Smooth muscle cell of the brain vasculature (primary cell): ENCODE data around the gene REC8.

ENCODE experiments used
- DNase-seq: peaks from one replicate; pipeline ENCODE4 v3.0.0-alpha.2; 2012; ENCODE audit warnings: low read depth, low spot score

The REC8 gene

DNA sequence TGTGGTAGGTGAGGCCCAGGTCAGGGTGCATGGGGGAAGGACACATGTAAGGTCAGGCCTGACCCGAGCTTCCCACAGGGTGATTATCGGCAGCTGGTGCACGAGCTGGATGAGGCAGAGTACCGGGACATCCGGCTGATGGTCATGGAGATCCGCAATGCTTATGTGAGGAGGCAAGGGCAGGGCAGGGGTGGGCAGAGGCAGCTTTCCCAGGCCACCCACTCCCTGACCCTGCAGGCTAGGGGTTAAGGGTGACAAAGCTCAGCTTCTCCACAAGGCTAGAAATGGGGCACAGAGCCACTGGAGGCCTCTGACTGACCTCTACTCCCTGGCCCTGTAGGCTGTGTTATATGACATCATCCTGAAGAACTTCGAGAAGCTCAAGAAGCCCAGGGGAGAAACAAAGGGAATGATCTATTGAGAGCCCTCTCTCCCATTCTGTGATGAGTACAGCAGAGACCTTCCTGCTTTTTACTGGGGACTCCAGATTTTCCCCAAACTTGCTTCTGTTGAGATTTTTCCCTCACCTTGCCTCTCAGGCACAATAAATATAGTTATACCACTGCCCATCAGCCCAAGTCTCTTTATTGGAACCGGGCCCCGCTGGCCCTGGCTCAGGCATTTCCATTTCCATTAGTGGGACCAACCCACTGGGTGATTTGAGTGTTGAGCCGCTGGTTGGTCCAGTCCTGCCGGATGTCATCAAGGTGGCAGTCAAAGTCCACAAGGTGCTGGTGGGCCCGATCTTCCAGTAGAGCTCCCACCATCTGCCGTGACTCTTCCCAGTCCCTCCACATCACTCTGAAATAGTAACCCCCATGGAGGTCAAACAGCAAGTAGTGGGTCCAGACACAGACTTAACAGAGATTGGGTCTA lies 33.2 kb upstream of the REC8 start:
- DNase-seq = no peak

DNA sequence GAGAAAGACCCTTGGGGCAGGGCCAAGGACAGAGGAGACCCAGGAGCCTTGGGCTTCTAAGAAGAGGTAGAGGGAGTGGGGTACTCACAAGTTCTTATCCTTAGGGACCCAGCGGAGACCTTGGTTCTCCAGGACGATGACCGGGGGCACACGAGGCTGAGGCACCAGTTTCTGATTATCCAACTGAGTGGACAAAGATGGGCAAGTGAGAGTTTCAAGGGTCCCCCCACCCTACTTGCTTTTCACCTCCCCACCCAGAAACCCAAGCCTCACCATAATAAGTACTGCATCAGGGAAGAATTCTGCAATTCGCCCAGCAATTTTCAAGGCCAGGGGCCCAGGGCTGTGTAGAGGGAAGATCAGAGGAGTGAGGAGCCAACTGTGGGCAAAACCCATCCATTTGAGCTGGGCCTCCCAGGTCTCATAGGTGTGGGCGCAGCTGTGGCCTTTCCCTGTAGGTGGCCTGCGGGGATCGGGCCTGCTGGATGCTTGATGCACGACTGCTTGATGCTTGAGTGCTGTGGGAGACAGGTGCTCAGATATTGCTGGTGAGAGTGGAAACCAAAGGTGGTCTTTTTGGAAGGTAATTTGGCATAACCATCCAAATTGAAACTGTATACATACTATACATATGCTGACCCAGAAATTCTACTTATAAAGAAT lies 32.5 kb upstream of the REC8 start:
- no peak for DNase-seq

DNA sequence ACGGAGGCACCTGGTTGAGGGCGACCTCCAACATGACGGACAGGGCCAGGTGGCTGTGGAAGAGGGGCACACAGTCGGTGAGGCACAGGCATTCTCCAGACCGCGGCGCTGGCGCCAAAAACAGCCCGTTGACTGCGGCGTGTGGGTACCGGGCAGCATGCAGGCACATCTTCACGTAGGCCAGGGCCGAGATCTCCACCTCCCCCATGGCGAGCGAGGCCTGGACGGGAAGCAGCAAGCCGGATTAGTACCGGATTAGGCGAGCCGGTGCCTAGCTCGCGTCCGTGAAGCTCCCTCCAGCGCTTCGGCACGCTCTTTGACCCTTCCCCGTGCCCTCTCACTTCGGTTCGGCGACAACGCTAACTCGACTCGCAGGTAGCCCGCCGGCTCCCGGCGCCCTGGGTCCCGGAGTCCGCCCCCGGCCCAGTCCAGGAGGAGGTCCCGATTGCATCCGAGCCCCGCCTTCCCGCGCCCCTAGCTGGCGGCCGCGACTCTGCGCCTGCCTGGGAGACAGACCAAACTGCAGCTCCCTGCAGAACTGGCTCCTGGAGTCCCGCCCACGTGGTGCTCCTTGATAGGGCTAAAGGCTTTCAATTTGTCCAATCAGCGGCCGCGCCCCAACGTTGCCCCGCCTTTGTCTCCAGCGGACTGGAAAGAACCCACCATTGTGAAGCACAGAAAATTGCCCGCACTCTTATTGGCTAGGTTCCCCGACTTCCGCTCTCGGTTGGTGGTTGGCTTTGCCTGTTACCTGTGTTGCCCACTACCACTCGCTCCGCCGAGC lies 30.6 kb upstream of the REC8 start, which contains the start of gene EMC9:
EMC9 (minus strand) TSS at position 495 of the 784 bp plus-strand sequence; CDS start at position 208, 287 bp downstream.
- peak; percentile 98 for DNase-seq

DNA sequence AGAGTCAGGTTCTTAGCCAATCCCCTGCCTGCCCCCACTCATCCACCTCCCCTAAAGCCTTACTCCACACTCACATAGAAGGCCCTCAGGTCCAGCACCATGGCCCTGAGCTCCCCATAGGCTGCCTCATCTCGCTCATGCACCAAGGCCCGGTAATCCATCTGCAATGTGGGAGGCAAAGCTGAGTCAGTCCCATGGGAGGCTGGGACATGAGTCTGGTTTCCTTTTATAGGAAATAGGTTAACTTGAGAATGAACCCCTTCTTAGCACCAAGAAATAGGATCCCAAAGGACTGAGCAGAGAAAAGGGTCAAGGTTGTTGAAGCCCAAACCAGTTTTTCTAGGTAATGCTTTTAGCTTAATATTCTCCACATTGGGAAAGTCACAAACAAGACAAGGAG lies 28.4 kb upstream of the REC8 start:
- no peak for DNase-seq

DNA sequence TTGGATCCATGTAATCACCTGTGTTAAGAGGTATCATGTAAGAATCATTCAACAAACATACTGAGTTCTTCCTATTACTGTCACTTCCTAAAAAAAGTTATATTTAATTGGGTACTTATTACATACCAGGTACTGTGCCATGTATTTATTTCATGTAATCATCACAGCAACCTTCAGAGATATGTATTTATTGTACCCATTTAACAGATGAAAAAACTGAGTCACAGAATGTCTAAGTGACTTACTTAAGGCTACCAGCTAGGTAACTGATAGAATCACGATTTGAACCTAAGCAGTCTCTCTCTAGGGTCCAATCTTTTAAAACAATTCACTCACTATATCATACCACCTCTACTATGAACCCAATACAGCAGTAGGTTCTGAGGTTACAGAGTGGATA lies 27.4 kb upstream of the REC8 start:
- DNase-seq = no peak

DNA sequence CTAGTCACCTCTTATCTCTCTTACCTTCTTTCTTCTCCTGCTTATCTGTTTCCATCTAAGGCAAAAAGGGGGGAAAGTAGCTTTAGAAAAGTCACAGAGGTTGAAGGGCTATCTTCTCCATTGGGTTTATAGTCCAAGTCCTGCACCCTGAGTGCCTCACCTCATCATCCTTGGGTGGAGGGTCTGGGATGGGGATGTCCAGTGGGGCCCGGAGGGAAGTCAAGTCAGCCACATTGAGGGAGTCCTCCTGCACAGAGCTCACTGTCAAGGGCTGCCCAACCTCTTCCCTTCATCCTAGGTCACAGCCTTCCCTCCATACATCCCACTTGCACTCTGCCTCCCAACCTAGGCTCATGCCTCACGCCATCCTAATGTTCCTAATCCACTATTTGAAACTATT lies 26.7 kb upstream of the REC8 start:
- no peak for DNase-seq

DNA sequence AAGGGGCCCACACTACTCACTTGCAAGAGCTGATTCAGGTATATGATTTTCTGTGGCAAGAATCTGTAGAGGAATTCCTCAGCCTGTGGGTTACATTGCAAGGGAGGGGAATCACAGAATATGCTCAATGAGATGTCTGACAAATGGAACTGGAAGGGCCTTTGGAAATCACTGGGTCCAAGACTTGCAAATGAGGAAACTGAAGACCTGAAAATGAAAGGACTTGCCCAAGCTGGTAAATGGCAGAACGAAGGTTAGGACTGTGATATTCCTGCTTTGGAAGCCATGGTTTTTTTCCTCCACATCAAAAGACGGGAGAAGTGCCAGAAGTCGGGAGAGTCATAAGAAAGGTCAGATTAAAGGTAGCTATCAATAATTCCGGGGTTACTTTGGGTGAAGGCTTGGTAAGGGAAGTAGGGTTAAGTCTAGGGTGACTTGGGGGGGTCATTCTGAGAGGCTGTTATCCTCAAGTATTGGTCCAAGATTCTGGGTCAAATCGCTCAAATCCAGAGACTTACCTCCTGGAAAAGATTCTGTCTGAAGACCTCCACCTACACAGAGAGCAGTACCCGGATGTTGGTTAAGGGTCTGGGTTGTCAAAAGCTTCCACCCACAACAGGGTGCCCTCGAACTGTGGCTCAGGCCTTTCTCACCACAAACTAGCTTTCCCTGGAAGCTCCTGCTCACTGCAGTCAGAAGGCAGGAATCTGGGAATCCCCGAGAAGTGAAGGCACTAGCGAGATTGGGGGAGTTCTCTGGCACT lies 26.0 kb upstream of the REC8 start:
- peak; percentile 21 for DNase-seq

DNA sequence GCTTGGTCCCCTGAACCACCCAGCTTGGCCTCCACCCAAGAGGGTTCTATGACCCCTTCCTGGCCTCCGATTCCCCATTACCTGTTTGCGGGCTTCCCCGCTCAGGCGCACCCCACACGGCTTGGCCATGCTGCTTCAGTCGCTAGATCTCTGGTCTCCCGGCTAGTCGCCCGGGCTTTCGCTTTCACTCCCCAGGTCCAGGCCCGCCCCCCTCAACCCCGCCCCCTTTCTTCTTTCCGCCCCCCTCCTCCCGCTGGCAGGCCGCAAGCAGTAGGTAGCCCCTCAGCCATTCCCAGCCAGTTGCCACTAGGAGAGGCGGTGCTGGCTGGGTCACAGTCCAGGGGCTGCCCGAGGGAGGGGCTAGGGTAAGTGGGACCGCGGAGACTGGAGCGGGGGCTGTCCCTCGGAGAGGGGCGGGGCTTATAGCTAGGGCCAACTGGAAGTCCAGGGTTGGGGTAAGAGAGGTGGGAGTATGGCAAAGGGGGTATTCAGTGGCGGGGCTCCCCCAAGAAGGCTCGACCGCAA lies 25.4 kb upstream of the REC8 start, which contains the start of gene PSME2:
PSME2 (minus strand) TSS at position 158 of the 525 bp plus-strand sequence; CDS start at position 129, 29 bp downstream.
- DNase-seq = peak; percentile 90

DNA sequence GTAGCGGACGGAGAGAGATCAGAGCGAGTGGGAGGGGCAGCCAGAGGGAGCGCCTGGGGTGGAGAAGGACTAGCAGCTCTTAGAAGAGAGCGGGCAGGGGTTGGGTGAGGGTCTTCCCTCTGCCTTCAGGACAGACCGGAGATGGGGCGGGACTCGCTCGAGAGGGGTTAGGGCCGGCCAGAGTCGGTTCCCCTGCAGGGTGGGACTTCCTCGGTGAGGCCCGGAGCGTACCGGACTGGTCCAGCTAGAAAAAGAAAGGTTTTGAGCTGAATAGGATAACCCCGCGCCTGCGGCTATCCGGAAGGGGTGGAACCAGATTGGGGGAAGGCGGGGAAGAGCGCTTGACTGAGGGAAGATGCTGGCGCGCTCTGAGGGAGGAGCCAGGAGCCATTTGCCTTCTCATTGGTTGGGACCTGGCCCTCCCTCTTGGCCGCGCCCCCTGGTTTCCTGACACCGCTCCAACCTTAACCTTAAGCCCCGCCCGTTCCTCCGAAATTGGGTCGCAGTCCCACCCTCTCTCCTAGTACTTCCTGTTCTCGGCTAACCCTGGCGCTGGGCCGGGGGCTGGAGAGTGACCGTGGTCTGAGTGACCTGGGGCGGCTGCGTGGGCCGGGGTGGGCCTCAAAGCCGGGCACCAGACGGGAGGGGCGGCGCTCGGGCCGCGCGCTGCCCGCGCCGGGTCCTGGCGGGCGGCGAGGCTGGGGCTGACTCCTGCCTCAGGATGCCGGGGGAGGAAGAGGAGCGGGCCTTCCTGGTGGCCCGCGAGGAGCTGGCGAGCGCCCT lies 24.7 kb upstream of the REC8 start, which contains the start of gene RNF31:
RNF31 (plus strand) TSS at position 521 of the 783 bp plus-strand sequence; CDS start at position 722, 201 bp downstream.
- DNase-seq = peak; percentile 98

DNA sequence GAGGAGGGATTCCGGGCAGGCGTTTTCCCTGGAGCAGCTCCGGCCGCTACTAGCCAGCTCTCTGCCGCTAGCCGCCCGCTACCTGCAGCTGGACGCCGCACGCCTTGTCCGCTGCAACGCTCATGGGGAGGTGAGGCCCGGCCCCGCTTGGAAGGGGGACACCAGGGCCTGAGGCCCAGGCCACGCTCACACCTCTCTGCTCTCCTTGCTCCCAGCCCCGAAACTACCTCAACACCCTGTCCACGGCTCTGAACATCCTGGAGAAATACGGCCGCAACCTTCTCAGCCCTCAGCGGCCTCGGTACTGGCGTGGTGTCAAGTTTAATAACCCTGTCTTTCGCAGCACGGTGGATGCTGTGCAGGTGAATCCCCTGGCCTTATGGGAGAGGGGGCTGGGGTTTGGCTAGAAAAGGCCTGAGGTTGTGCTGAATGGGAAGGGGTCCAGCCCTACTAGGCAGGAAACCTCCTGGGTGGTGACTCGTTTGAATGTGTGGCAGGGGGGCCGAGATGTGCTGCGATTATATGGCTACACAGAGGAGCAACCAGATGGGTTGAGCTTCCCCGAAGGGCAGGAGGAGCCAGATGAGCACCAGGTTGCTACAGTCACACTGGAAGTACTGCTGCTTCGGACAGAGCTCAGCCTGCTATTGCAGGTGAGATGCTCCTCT lies 24.0 kb upstream of the REC8 start:
- no peak for DNase-seq

DNA sequence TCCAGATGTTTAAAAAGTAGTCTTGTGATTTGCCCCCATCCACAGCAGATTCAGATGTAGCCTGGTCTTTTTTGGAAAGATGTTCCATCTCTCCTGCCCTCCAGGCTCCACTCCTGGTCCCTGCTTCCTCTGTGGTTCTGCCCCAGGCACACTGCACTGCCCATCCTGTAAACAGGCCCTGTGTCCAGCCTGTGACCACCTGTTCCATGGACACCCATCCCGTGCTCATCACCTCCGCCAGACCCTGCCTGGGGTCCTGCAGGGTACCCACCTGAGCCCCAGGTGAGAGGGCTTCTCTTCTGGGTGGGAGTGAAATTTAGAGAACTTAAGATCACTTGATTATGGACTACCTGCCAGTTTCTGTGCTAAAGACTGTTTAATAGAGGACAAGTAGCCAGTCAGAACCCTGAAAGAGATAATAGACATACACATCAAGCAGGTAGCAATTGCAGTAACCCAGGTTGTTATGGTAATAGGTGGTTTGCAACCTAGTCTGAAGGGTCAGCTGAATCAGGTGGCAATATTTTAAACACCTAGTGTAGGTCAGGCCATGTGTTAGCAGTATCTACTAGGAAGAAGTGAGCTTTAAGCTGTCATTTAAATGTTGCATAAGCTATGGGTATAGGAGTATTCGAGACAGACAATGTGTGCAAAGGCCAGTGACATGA lies 22.4 kb upstream of the REC8 start:
- no peak for DNase-seq

DNA sequence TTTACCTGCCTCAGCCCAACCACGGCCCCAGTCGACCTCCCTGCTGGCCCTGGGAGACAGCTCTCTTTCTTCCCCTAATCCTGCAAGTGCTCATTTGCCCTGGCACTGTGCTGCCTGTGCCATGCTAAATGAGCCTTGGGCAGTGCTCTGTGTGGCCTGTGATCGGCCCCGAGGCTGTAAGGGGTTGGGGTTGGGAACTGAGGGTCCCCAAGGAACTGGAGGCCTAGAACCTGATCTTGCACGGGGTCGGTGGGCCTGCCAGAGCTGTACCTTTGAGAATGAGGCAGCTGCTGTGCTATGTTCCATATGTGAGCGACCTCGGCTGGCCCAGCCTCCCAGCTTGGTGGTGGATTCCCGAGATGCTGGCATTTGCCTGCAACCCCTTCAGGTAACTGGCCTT lies 21.8 kb upstream of the REC8 start:
- no peak for DNase-seq

DNA sequence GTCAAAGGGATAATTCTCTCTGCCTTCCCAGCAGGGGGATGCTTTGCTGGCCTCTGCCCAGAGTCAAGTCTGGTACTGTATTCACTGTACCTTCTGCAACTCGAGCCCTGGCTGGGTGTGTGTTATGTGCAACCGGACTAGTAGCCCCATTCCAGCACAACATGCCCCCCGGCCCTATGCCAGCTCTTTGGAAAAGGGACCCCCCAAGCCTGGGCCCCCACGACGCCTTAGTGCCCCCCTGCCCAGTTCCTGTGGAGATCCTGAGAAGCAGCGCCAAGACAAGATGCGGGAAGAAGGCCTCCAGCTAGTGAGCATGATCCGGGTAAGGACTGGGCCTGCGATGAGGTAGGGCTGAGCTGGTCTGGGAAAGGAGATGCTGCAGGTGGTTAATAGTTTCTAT lies 21.3 kb upstream of the REC8 start:
- DNase-seq = no peak

DNA sequence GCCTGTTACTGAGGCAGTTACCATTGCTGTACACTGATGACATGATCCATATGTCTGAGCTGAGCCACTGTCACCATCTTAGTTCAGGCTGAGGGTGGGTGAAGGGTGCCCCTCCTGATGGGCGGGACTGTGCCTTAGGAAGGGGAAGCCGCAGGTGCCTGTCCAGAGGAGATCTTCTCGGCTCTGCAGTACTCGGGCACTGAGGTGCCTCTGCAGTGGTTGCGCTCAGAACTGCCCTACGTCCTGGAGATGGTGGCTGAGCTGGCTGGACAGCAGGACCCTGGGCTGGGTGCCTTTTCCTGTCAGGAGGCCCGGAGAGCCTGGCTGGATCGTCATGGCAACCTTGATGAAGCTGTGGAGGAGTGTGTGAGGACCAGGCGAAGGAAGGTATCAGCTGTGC lies 20.9 kb upstream of the REC8 start:
- no peak for DNase-seq

DNA sequence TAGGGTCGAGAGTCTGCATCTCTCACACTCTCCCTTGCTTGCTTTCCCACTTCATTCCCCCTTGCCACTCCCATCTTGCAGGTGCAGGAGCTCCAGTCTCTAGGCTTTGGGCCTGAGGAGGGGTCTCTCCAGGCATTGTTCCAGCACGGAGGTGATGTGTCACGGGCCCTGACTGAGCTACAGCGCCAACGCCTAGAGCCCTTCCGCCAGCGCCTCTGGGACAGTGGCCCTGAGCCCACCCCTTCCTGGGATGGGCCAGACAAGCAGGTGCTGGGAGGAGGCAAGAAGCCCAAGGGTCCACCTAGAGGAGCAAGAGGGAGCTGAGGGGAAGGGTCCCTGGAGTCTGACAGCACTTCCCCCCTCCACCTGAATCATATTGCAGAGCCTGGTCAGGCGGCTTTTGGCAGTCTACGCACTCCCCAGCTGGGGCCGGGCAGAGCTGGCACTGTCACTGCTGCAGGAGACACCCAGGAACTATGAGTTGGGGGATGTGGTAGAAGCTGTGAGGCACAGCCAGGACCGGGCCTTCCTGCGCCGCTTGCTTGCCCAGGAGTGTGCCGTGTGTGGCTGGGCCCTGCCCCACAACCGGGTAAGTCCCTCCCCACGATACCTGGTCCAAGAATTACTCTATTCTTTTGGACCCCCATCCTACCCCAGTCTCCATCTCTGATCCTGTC lies 20.3 kb upstream of the REC8 start:
- DNase-seq = no peak

DNA sequence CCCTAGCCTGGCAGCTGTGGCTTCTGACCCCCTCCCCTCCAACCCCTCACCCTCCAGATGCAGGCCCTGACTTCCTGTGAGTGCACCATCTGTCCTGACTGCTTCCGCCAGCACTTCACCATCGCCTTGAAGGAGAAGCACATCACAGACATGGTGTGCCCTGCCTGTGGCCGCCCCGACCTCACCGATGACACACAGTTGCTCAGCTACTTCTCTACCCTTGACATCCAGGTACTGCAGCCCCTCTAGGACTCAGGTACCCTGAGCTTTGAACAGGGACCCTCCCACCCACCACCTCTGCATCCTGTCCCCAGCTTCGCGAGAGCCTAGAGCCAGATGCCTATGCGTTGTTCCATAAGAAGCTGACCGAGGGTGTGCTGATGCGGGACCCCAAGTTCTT lies 16.8 kb upstream of the REC8 start:
- no peak for DNase-seq

DNA sequence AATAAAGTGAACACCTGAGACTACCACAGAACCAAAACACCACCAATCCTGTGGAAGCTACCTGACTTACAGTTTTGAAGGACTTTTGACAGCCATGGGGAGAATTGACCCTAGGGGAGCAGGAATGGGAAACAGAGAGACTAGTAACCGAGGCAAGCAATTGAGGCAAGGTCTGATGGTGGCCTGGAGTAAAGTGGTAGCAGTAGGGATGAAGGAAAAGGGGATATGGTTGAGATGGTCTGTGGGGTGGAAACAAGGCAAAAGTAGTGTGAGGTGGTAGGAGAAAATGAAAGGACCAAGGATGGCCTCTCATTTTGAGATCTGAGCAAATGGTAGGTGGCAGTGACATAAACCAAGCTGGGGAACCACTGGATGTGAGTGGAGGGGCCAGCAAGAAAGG lies 15.0 kb upstream of the REC8 start:
- DNase-seq = no peak

DNA sequence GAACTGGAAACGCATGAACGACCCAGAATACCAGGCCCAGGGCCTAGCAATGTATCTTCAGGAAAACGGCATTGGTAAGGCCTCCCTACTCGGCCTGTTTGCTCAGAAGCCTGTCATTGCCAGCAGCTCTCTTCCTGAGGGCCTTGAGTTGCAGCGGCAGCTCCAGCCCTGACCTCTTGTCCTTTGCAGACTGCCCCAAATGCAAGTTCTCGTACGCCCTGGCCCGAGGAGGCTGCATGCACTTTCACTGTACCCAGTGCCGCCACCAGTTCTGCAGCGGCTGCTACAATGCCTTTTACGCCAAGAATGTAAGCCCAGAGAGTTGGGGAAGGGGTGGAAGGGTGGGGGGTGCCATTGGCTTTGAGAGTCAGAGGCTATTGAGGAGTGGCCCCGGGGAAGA lies 14.5 kb upstream of the REC8 start:
- no peak for DNase-seq
